Vagina (tissue), 2 donors: ENCODE measurements around the gene ZNF415.

ENCODE experiments used
- CTCF ChIP-seq, 3 experiments: fragments of 450-650 bp in 2 of 3; fragments of 200-600 bp in 1 of 3; sonication (generic) in 1 of 3; IDR thresholded peaks; one replicate each; pipeline ENCODE4 v1.5.1; 2017 to 2019; ENCODE audit warnings: antibody characterized with exemption in 3 of 3, mild to moderate bottlenecking in 2 of 3, moderate library complexity in 2 of 3
- POLR2AphosphoS5 ChIP-seq, 2 donors: sonication (generic); formaldehyde crosslinking; IDR thresholded peaks; one replicate each; pipeline ENCODE4 v1.9.0; 2017; ENCODE audit warnings: antibody characterized with exemption in 2 of 2, mild to moderate bottlenecking in 2 of 2, low read depth in 1 of 2; ENCODE audit not compliant: insufficient read depth in 1 of 2

GRCh38 chr19:53101518-53101917 lies 31.2 kb downstream of the ZNF415 start:
- TF ChIP-seq CTCF (IDR thresholded peaks at IDR 0.05) (no peak), POLR2AphosphoS5 (IDR thresholded peaks at IDR 0.05; ENCODE audit: insufficient read depth in 1 of 2, low read depth in 1 of 2) (no peak)
